Measurements from ENCODE around the gene ZNF655.
"Not testable (repeated sequence)": the region's sequence is repeated elsewhere in the genome, so short reads cannot be mapped to it uniquely, and the experiment has no call there.

Gene ZNF655

GRCh38 chr7:99558306-99559174 lies at the start of gene ZNF655:
Gene ZNF655, plus strand, starts transcription at chr7:99558642. Its CDS starts 1,918 bp downstream, at chr7:99560560.
- Histone ChIP-seq H3K4me1 (ENCODE audit: insufficient read depth, low read length) (peaks cover 12% of the 10 kb centered on the region), H3K9ac (ENCODE audit: low read depth, low read length) (peak within 1 kb of the TSS; percentile 99), H3K9me3 (ENCODE audit: control insufficient read depth, insufficient read depth, low read length) (no peaks in the 10 kb centered on the region), H3K36me3 (ENCODE audit: insufficient read depth, low read length) (peaks cover 24% of the 10 kb centered on the region)

GRCh38 chr7:99514050-99514449 lies 44.4 kb upstream of the ZNF655 start:
- H3K4me1 ChIP-seq (ENCODE audit: insufficient read depth, low read length): no peaks in the 10 kb centered on the region
- H3K9ac ChIP-seq (ENCODE audit: low read depth, low read length): no peak overlapping the region
- H3K9me3 ChIP-seq (ENCODE audit: control insufficient read depth, insufficient read depth, low read length): no peaks in the 10 kb centered on the region
- peaks cover 12% of the 10 kb centered on the region for H3K36me3 ChIP-seq (ENCODE audit: insufficient read depth, low read length)

GRCh38 chr7:99521399-99521798 lies 37.0 kb upstream of the ZNF655 start:
- Histone ChIP-seq H3K36me3 (ENCODE audit: insufficient read depth, low read length) (peaks cover 18% of the 10 kb centered on the region; the same call in 1 of the 2 replicates), H3K4me1 (ENCODE audit: insufficient read depth, low read length) (no peaks in the 10 kb centered on the region), H3K9ac (ENCODE audit: low read depth, low read length) (no peak overlapping the region), H3K9me3 (ENCODE audit: control insufficient read depth, insufficient read depth, low read length) (no peaks in the 10 kb centered on the region)

- Histone ChIP-seq H3K9me3 (ENCODE audit: control insufficient read depth, insufficient read depth, low read length) (peaks cover 13% of the 10 kb centered on the region), H3K36me3 (ENCODE audit: insufficient read depth, low read length) (peaks cover 24% of the 10 kb centered on the region), H3K4me1 (ENCODE audit: insufficient read depth, low read length) (no peaks in the 10 kb centered on the region), H3K9ac (ENCODE audit: low read depth, low read length) (no peak overlapping the region)
Observed at GRCh38 chr7:99525713-99526440, 32.6 kb upstream of the ZNF655 start.

GRCh38 chr7:99531354-99531765 lies 27.1 kb upstream of the ZNF655 start:
- peaks cover 44% of the 10 kb centered on the region for H3K36me3 ChIP-seq (ENCODE audit: insufficient read depth, low read length)
- peaks cover 42% of the 10 kb centered on the region for H3K9me3 ChIP-seq (ENCODE audit: control insufficient read depth, insufficient read depth, low read length)
- H3K4me1 ChIP-seq (ENCODE audit: insufficient read depth, low read length): no peaks in the 10 kb centered on the region
- H3K9ac ChIP-seq (ENCODE audit: low read depth, low read length): no peak overlapping the region

- peaks cover 30% of the 10 kb centered on the region for H3K9me3 ChIP-seq (ENCODE audit: control insufficient read depth, insufficient read depth, low read length)
- no peak overlapping the region for H3K9ac ChIP-seq (ENCODE audit: low read depth, low read length)
- peaks cover 27% of the 10 kb centered on the region for H3K36me3 ChIP-seq (ENCODE audit: insufficient read depth, low read length)
- no peaks in the 10 kb centered on the region for H3K4me1 ChIP-seq (ENCODE audit: insufficient read depth, low read length)
Observed at GRCh38 chr7:99535667-99536066, 22.8 kb upstream of the ZNF655 start.

GRCh38 chr7:99539213-99539811 lies 19.1 kb upstream of the ZNF655 start:
- H3K9ac ChIP-seq (ENCODE audit: low read depth, low read length): no peak overlapping the region
- H3K9me3 ChIP-seq (ENCODE audit: control insufficient read depth, insufficient read depth, low read length): no peaks in the 10 kb centered on the region
- no peaks in the 10 kb centered on the region for H3K36me3 ChIP-seq (ENCODE audit: insufficient read depth, low read length)
- H3K4me1 ChIP-seq (ENCODE audit: insufficient read depth, low read length): no peaks in the 10 kb centered on the region

- Histone ChIP-seq H3K4me1 (ENCODE audit: insufficient read depth, low read length) (no peaks in the 10 kb centered on the region), H3K9me3 (ENCODE audit: control insufficient read depth, insufficient read depth, low read length) (no peaks in the 10 kb centered on the region), H3K9ac (ENCODE audit: low read depth, low read length) (no peak overlapping the region), H3K36me3 (ENCODE audit: insufficient read depth, low read length) (no peaks in the 10 kb centered on the region)
Observed at GRCh38 chr7:99540542-99540941, 17.9 kb upstream of the ZNF655 start.

- H3K9ac ChIP-seq (ENCODE audit: low read depth, low read length): no peak overlapping the region
- H3K4me1 ChIP-seq (ENCODE audit: insufficient read depth, low read length): no peaks in the 10 kb centered on the region
- no peaks in the 10 kb centered on the region for H3K9me3 ChIP-seq (ENCODE audit: control insufficient read depth, insufficient read depth, low read length)
- H3K36me3 ChIP-seq (ENCODE audit: insufficient read depth, low read length): no peaks in the 10 kb centered on the region
Observed at GRCh38 chr7:99541212-99541611, 17.2 kb upstream of the ZNF655 start.

GRCh38 chr7:99543081-99543671 lies 15.3 kb upstream of the ZNF655 start:
- Histone ChIP-seq H3K9ac (ENCODE audit: low read depth, low read length) (no peak overlapping the region), H3K9me3 (ENCODE audit: control insufficient read depth, insufficient read depth, low read length) (no peaks in the 10 kb centered on the region), H3K4me1 (ENCODE audit: insufficient read depth, low read length) (no peaks in the 10 kb centered on the region), H3K36me3 (ENCODE audit: insufficient read depth, low read length) (no peaks in the 10 kb centered on the region)

GRCh38 chr7:99543916-99544315 lies 14.5 kb upstream of the ZNF655 start:
- no peak overlapping the region for H3K9ac ChIP-seq (ENCODE audit: low read depth, low read length)
- H3K36me3 ChIP-seq (ENCODE audit: insufficient read depth, low read length): no peaks in the 10 kb centered on the region
- H3K4me1 ChIP-seq (ENCODE audit: insufficient read depth, low read length): no peaks in the 10 kb centered on the region
- H3K9me3 ChIP-seq (ENCODE audit: control insufficient read depth, insufficient read depth, low read length): no peaks in the 10 kb centered on the region

- not testable (repeated sequence) for H3K4me1 ChIP-seq (ENCODE audit: insufficient read depth, low read length); H3K36me3 ChIP-seq (ENCODE audit: insufficient read depth, low read length); H3K9me3 ChIP-seq (ENCODE audit: control insufficient read depth, insufficient read depth, low read length); H3K9ac ChIP-seq (ENCODE audit: low read depth, low read length)
Observed at GRCh38 chr7:99545308-99545707, 13.1 kb upstream of the ZNF655 start.

- not testable (repeated sequence) for H3K4me1 ChIP-seq (ENCODE audit: insufficient read depth, low read length); H3K9me3 ChIP-seq (ENCODE audit: control insufficient read depth, insufficient read depth, low read length); H3K36me3 ChIP-seq (ENCODE audit: insufficient read depth, low read length); H3K9ac ChIP-seq (ENCODE audit: low read depth, low read length)
Observed at GRCh38 chr7:99549545-99549944, 8.9 kb upstream of the ZNF655 start.

- H3K9me3 ChIP-seq (ENCODE audit: control insufficient read depth, insufficient read depth, low read length): no peaks in the 10 kb centered on the region
- peak overlapping the region; percentile 90 for H3K9ac ChIP-seq (ENCODE audit: low read depth, low read length)
- no peaks in the 10 kb centered on the region for H3K4me1 ChIP-seq (ENCODE audit: insufficient read depth, low read length)
- no peaks in the 10 kb centered on the region for H3K36me3 ChIP-seq (ENCODE audit: insufficient read depth, low read length)
Observed at GRCh38 chr7:99551334-99551733, 7.1 kb upstream of the ZNF655 start.

Data from ES-I3 (cell line).